Body of pancreas (tissue), 4 donors: Measurements from ENCODE around the gene MOXD1.
"Not testable (repeated sequence)": the region's sequence is repeated elsewhere in the genome, so short reads cannot be mapped to it uniquely, and the experiment has no call there.

Experiments used
- POLR2A ChIP-seq, 3 donors: fragments of 450-650 bp; IDR thresholded peaks; one replicate each; pipeline ENCODE4 v1.6.1; 2016; ENCODE audit warnings: antibody characterized with exemption in 3 of 3, mild to moderate bottlenecking in 2 of 3
- TF ChIP-seq, protein P1 (sequence below), 7 experiments: fragments of 450-650 bp in 4 of 7; fragments of 200-600 bp in 3 of 7; sonication (generic) in 3 of 7; IDR thresholded peaks; one replicate each; pipeline ENCODE4 v1.5.1; 2016 to 2019; ENCODE audit warnings: antibody characterized with exemption in 7 of 7

GRCh38 chr6:132268666-132269065 lies 132.6 kb downstream of the MOXD1 start:
- TF ChIP-seq, protein P1, sequence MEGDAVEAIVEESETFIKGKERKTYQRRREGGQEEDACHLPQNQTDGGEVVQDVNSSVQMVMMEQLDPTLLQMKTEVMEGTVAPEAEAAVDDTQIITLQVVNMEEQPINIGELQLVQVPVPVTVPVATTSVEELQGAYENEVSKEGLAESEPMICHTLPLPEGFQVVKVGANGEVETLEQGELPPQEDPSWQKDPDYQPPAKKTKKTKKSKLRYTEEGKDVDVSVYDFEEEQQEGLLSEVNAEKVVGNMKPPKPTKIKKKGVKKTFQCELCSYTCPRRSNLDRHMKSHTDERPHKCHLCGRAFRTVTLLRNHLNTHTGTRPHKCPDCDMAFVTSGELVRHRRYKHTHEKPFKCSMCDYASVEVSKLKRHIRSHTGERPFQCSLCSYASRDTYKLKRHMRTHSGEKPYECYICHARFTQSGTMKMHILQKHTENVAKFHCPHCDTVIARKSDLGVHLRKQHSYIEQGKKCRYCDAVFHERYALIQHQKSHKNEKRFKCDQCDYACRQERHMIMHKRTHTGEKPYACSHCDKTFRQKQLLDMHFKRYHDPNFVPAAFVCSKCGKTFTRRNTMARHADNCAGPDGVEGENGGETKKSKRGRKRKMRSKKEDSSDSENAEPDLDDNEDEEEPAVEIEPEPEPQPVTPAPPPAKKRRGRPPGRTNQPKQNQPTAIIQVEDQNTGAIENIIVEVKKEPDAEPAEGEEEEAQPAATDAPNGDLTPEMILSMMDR (IDR thresholded peaks at IDR 0.05), result not testable (repeated sequence)
- not testable (repeated sequence) for TF ChIP-seq POLR2A (IDR thresholded peaks at IDR 0.05)
